ENCODE results near the gene ADH5.

The ADH5 gene

GRCh38 chr4:99059550-99059949 is 29.0 kb downstream of the ADH5 start:
- no peak overlapping the region for H3K4me2 ChIP-seq (ENCODE audit: low read length)
- peaks cover 58% of the 10 kb centered on the region for H3K36me3 ChIP-seq (ENCODE audit: insufficient read depth, low read length)
- TF ChIP-seq CTCF (IDR thresholded peaks at IDR 0.05; ENCODE audit: low read length) = no peak
- no peak for TF ChIP-seq EZH2 (IDR thresholded peaks at IDR 0.05; ENCODE audit: borderline replicate concordance, low read length)
- no peaks in the 10 kb centered on the region for H4K20me1 ChIP-seq (ENCODE audit: insufficient read depth, low read length)
- H3K9me3 ChIP-seq (ENCODE audit: low read length) = no peaks in the 10 kb centered on the region
- no peak overlapping the region for H3K4me3 ChIP-seq (ENCODE audit: low read depth, low read length, poor library complexity, severe bottlenecking)
- no peaks in the 10 kb centered on the region for H3F3A ChIP-seq (ENCODE audit: insufficient read depth, low read length)
- H3K9me2 ChIP-seq (ENCODE audit: low read depth, low read length) = no peaks in the 10 kb centered on the region
- H3K79me2 ChIP-seq (ENCODE audit: insufficient read depth, low read length) = no peaks in the 10 kb centered on the region
- no peak overlapping the region for H2AFZ ChIP-seq (ENCODE audit: low read length)
- H3K9ac ChIP-seq (ENCODE audit: low read length) = no peak overlapping the region
- H3K4me1 ChIP-seq (ENCODE audit: insufficient read depth, low read length, severe bottlenecking) = peaks cover 12% of the 10 kb centered on the region
- H3K27me3 ChIP-seq (ENCODE audit: insufficient read depth, low read length) = no peaks in the 10 kb centered on the region
- no peak overlapping the region for H3K27ac ChIP-seq (ENCODE audit: low read depth, low read length, poor library complexity, severe bottlenecking)

GRCh38 chr4:99058228-99058627 is 30.4 kb downstream of the ADH5 start:
- peaks cover 61% of the 10 kb centered on the region for H3K36me3 ChIP-seq (ENCODE audit: insufficient read depth, low read length)
- H4K20me1 ChIP-seq (ENCODE audit: insufficient read depth, low read length) = no peaks in the 10 kb centered on the region
- H3K9ac ChIP-seq (ENCODE audit: low read length) = no peak overlapping the region
- H3K27me3 ChIP-seq (ENCODE audit: insufficient read depth, low read length) = no peaks in the 10 kb centered on the region
- no peak overlapping the region for H3K27ac ChIP-seq (ENCODE audit: low read depth, low read length, poor library complexity, severe bottlenecking)
- H3K9me2 ChIP-seq (ENCODE audit: low read depth, low read length) = no peaks in the 10 kb centered on the region
- H3K4me1 ChIP-seq (ENCODE audit: insufficient read depth, low read length, severe bottlenecking) = peaks cover 12% of the 10 kb centered on the region
- H3K9me3 ChIP-seq (ENCODE audit: low read length) = no peaks in the 10 kb centered on the region
- H3K79me2 ChIP-seq (ENCODE audit: insufficient read depth, low read length) = no peaks in the 10 kb centered on the region
- H3F3A ChIP-seq (ENCODE audit: insufficient read depth, low read length) = no peaks in the 10 kb centered on the region
- H3K4me3 ChIP-seq (ENCODE audit: low read depth, low read length, poor library complexity, severe bottlenecking) = no peak overlapping the region
- TF ChIP-seq EZH2 (IDR thresholded peaks at IDR 0.05; ENCODE audit: borderline replicate concordance, low read length) (no peak), CTCF (IDR thresholded peaks at IDR 0.05; ENCODE audit: low read length) (no peak)
- no peak overlapping the region for H2AFZ ChIP-seq (ENCODE audit: low read length)
- H3K4me2 ChIP-seq (ENCODE audit: low read length) = no peak overlapping the region

DNA sequence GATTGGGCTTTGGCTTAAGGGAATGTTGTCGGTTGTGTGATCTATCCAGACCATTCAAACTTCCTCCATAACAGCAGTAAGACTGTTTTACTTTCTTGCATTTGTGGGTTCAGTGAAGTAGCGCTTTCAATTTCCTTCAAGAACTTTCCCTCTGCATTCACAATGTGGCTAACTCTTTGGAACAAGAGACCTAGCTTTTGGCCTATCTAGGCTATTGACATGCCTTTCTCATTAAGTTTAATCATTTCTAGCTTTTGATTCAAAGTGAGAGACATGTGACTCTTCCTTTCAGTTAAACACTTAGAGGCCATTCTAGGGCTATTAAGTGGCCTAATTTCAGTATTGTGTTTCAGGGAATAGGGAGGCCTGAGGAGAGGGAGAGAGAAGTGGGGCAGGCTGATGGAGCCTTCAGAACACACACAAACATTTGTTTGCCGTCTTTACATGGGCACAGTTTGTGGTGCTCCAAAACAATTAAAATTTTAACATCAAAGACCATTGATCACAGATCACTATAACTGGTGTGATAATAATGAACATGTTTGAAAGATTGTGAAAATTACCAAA is 34.1 kb downstream of the ADH5 start:
- Histone ChIP-seq H4K20me1 (ENCODE audit: insufficient read depth, low read length) (no peaks in the 10 kb centered on the region), H3K36me3 (ENCODE audit: insufficient read depth, low read length) (peaks cover 70% of the 10 kb centered on the region)
- TF ChIP-seq EZH2 (IDR thresholded peaks at IDR 0.05; ENCODE audit: borderline replicate concordance, low read length) (no peak), CTCF (IDR thresholded peaks at IDR 0.05; ENCODE audit: low read length) (no peak)

More for the DNA sequence above, 34.1 kb downstream of the ADH5 start:
- Histone ChIP-seq H3F3A (ENCODE audit: insufficient read depth, low read length) (no peaks in the 10 kb centered on the region), H2AFZ (ENCODE audit: low read length) (no peak overlapping the region), H3K79me2 (ENCODE audit: insufficient read depth, low read length) (no peaks in the 10 kb centered on the region), H3K27ac (ENCODE audit: low read depth, low read length, poor library complexity, severe bottlenecking) (no peak overlapping the region), H3K9me3 (ENCODE audit: low read length) (no peaks in the 10 kb centered on the region), H3K4me1 (ENCODE audit: insufficient read depth, low read length, severe bottlenecking) (no peaks in the 10 kb centered on the region), H3K9ac (ENCODE audit: low read length) (no peak overlapping the region), H3K4me3 (ENCODE audit: low read depth, low read length, poor library complexity, severe bottlenecking) (no peak overlapping the region), H3K9me2 (ENCODE audit: low read depth, low read length) (no peaks in the 10 kb centered on the region), H3K27me3 (ENCODE audit: insufficient read depth, low read length) (no peaks in the 10 kb centered on the region), H3K4me2 (ENCODE audit: low read length) (no peak overlapping the region)

Data from OCI-LY1 (cell line).